Liver (tissue), 9 donors: ENCODE results near the gene PRSS38. TPM values are rescaled to one million over a fixed set of nuclear protein-coding genes. Genes with fewer than 3 reads are reported as not detected.
A peak's percentile ranks its signal among the peaks of the same experiment; 100 is the strongest.

Source experiments
- DNase-seq: peaks from one replicate; pipeline ENCODE4 v3.0.0-alpha.2; 2017; ENCODE audit warnings: low spot score
- H3K27ac ChIP-seq, 2 donors: one replicate each; pipeline ENCODE4 v1.7.0; 2013; ENCODE audit warnings: inconsistent platforms in 2 of 2, low read length in 2 of 2, control low read depth in 1 of 2, low read depth in 1 of 2, mild to moderate bottlenecking in 1 of 2
- H3K27me3 ChIP-seq, 4 donors: one replicate each; pipeline versions ENCODE4 v1.6.1 to v1.7.0; 2013; ENCODE audit warnings: low read length in 3 of 4, inconsistent platforms in 1 of 4, mild to moderate bottlenecking in 1 of 4, moderate library complexity in 1 of 4; ENCODE audit not compliant: control insufficient read depth in 4 of 4, insufficient read depth in 4 of 4
- H3K36me3 ChIP-seq, 4 donors: one replicate each; pipeline versions ENCODE4 v1.6.1 to v1.7.0; 2013; ENCODE audit warnings: low read length in 3 of 4, mild to moderate bottlenecking in 3 of 4, low read depth in 1 of 4, moderate library complexity in 1 of 4; ENCODE audit not compliant: control insufficient read depth in 4 of 4, insufficient read depth in 3 of 4
- H3K4me1 ChIP-seq, 4 donors: one replicate each; pipeline versions ENCODE4 v1.6.1 to v1.7.0; 2013; ENCODE audit warnings: low read length in 3 of 4, mild to moderate bottlenecking in 3 of 4, moderate library complexity in 1 of 4; ENCODE audit not compliant: control insufficient read depth in 4 of 4, insufficient read depth in 4 of 4
- H3K4me3 ChIP-seq, 3 donors: one replicate each; pipeline versions ENCODE4 v1.6.1 to v1.7.0; 2013; ENCODE audit warnings: low read length in 3 of 3, control low read depth in 1 of 3, low read depth in 1 of 3, mild to moderate bottlenecking in 1 of 3
- H3K9ac ChIP-seq, 2 donors: one replicate each; pipeline ENCODE4 v1.7.0; 2013; ENCODE audit warnings: low read length in 2 of 2, mild to moderate bottlenecking in 2 of 2, moderate library complexity in 2 of 2, control low read depth in 1 of 2, low read depth in 1 of 2
- H3K9me3 ChIP-seq, 4 donors: one replicate each; pipeline versions ENCODE4 v1.6.1 to v1.7.0; 2013; ENCODE audit warnings: low read length in 3 of 4; ENCODE audit not compliant: control insufficient read depth in 4 of 4
- ATF3 ChIP-seq: IDR thresholded peaks from 2 replicates; pipeline ENCODE4 v1.6.1; 2016; ENCODE audit warnings: antibody characterized with exemption
- CTCF ChIP-seq: fragments of 150-350 bp; IDR thresholded peaks from 2 replicates; pipeline ENCODE4 v1.5.1; 2017; ENCODE audit warnings: improper control_type of control experiment, low read depth, low read length; ENCODE audit not compliant: missing input control
- EGR1 ChIP-seq, 2 donors: IDR thresholded peaks; 2 replicates each; pipeline ENCODE4 v1.6.1; 2016 to 2018; ENCODE audit warnings: antibody characterized with exemption in 2 of 2, low read depth in 2 of 2
- FOXA1 ChIP-seq: IDR thresholded peaks from 2 replicates; pipeline ENCODE4 v1.6.1; 2016; ENCODE audit warnings: antibody characterized with exemption
- FOXA2 ChIP-seq: IDR thresholded peaks from 2 replicates; pipeline ENCODE4 v1.6.1; 2016; ENCODE audit warnings: antibody characterized with exemption
- HNF4A ChIP-seq, 2 donors: conservative IDR thresholded peaks; 2 replicates each; pipeline ENCODE4 v1.6.1; 2016; ENCODE audit warnings: antibody characterized with exemption in 2 of 2, mild to moderate bottlenecking in 2 of 2
- HNF4G ChIP-seq: IDR thresholded peaks from 2 replicates; pipeline ENCODE4 v1.6.1; 2016; ENCODE audit warnings: antibody characterized with exemption
- JUND ChIP-seq, 2 donors: IDR thresholded peaks; 2 replicates each; pipeline ENCODE4 v1.6.1; 2016; ENCODE audit warnings: antibody characterized with exemption in 2 of 2
- MAX ChIP-seq: IDR thresholded peaks from 2 replicates; pipeline ENCODE4 v1.6.1; 2016; ENCODE audit warnings: antibody characterized with exemption
- NR2F2 ChIP-seq: IDR thresholded peaks from 2 replicates; pipeline ENCODE4 v1.6.1; 2016; ENCODE audit warnings: antibody characterized with exemption
- RAD21 ChIP-seq, 2 donors: IDR thresholded peaks; 2 replicates each; pipeline ENCODE4 v1.6.1; 2016; ENCODE audit warnings: antibody characterized with exemption in 2 of 2, mild to moderate bottlenecking in 2 of 2
- REST ChIP-seq: IDR thresholded peaks from 2 replicates; pipeline ENCODE4 v1.6.1; 2016; ENCODE audit warnings: antibody characterized with exemption, mild to moderate bottlenecking
- RXRA ChIP-seq, 2 donors: IDR thresholded peaks; 2 replicates each; pipeline ENCODE4 v1.6.1; 2017 to 2018; ENCODE audit warnings: antibody characterized with exemption in 2 of 2, mild to moderate bottlenecking in 1 of 2
- SP1 ChIP-seq: IDR thresholded peaks from 2 replicates; pipeline ENCODE4 v1.6.1; 2018; ENCODE audit warnings: antibody characterized with exemption, mild to moderate bottlenecking
- TAF1 ChIP-seq: conservative IDR thresholded peaks from 2 replicates; pipeline ENCODE4 v1.6.1; 2016; ENCODE audit warnings: antibody characterized with exemption, mild to moderate bottlenecking
- YY1 ChIP-seq: IDR thresholded peaks from 2 replicates; pipeline ENCODE4 v1.6.1; 2016; ENCODE audit warnings: antibody characterized with exemption, mild to moderate bottlenecking
- ZBTB33 ChIP-seq: IDR thresholded peaks from 2 replicates; pipeline ENCODE4 v1.6.1; 2016; ENCODE audit warnings: antibody characterized with exemption
- WGBS: extraction: QIAGEN DNeasy Blood & Tissue Kit; methylation state at CpG from one replicate; pipeline ENCODE4 v1.1.7; 2013; 5-methylcytosine and 5-hydroxymethylcytosine counted together
- polyA plus RNA-seq, 2 donors: library from polyadenylated mRNA; stranded (reverse) in 1 of 2; unstranded in 1 of 2; fragments of 200-250 nt in 1 of 2; fragments of >200 nt in 1 of 2; fragmentation: Nextera tagmentation in 1 of 2; extraction: Ambion mirVana in 1 of 2; gene quantifications; one replicate each; pipeline versions ENCODE4 v1.2.1 to v1.2.3, GENCODE V29; 2013 to 2015
- total RNA-seq, 2 donors: library from RNA; depleted of rRNA; stranded (reverse); fragments of >200 nt; gene quantifications; one replicate each; pipeline ENCODE4 v1.2.3, GENCODE V29; 2014
- donor health status: healthy.
- donor health status: healthy.
- donor health status: healthy.
- donor health status: healthy.
- donor health status: healthy.

PRSS38 gene
- total and polyA plus RNA-seq, 4 donors: not detected

GRCh38 chr1:227781314-227781930 lies 34.1 kb upstream of the PRSS38 start:
- no peak for TF ChIP-seq ZBTB33
- TF ChIP-seq ATF3: no peak
- TF ChIP-seq RXRA (IDR thresholded peaks at IDR 0.05): no peak
- TF ChIP-seq CTCF: no peak
- no peak for TF ChIP-seq EGR1 (IDR thresholded peaks at IDR 0.05; ENCODE audit: low read depth in 2 of 2)
- no peak for TF ChIP-seq HNF4G
- no peak for TF ChIP-seq SP1
- no peak for TF ChIP-seq RAD21 (IDR thresholded peaks at IDR 0.05)
- TF ChIP-seq REST: no peak
- TF ChIP-seq JUND (IDR thresholded peaks at IDR 0.05): no peak
- TF ChIP-seq NR2F2: no peak
- 97% methylated on average over 15 of the region's 15 CpGs for WGBS
- DNase-seq: no peak
- Histone ChIP-seq H3K4me3 (no peak overlapping the region), H3K27ac (no peak overlapping the region), H3K9ac (no peak overlapping the region), H3K27me3 (no peaks in the 10 kb centered on the region), H3K36me3 (peaks cover 0 to 19% (median 4%) of the 10 kb centered on the region in 4 donors), H3K9me3 (no peaks in the 10 kb centered on the region), H3K4me1 (peaks cover 0 to 1% (median 0%) of the 10 kb centered on the region in 4 donors)

- 96% methylated on average over 4 of the region's 4 CpGs for WGBS
- H3K9me3 ChIP-seq: no peaks in the 10 kb centered on the region
- H3K36me3 ChIP-seq: peaks cover 0 to 15% (median 2%) of the 10 kb centered on the region in 4 donors
- H3K9ac ChIP-seq: no peak overlapping the region
- TF ChIP-seq SP1 (no peak), FOXA2 (no peak), NR2F2 (no peak), HNF4A (conservative IDR thresholded peaks at IDR 0.05) (no peak), TAF1 (no peak), MAX (no peak), JUND (IDR thresholded peaks at IDR 0.05) (no peak), FOXA1 (no peak), YY1 (no peak), CTCF (no peak), HNF4G (no peak), ZBTB33 (no peak)
- H3K4me1 ChIP-seq: peaks cover 4 to 9% (median 6%) of the 10 kb centered on the region in 4 donors
- no peak overlapping the region for H3K27ac ChIP-seq
- peak; percentile 10 for DNase-seq
- H3K27me3 ChIP-seq: no peaks in the 10 kb centered on the region
- no peak overlapping the region for H3K4me3 ChIP-seq
Observed at GRCh38 chr1:227782226-227782625, 33.2 kb upstream of the PRSS38 start.
